ENCODE measurements around the gene CWC22. TPM values are rescaled to one million over a fixed set of nuclear protein-coding genes. Genes with fewer than 3 reads are reported as not detected.
A peak's percentile ranks its signal among the peaks of the same experiment; 100 is the strongest.

CWC22 gene
- total RNA-seq, 2 experiments from 2014 or later: 21.1 to 23.6 TPM

GRCh38 chr2:179999000-179999399 lies 8.1 kb downstream of the CWC22 start:
- Mint-ChIP-seq H3K4me1 (ENCODE audit: low read depth) (peaks cover 59% of the 10 kb centered on the region), H3K27ac (no peak overlapping the region), H3K9me3 (no peaks in the 10 kb centered on the region), H3K27me3 (no peaks in the 10 kb centered on the region), H3K36me3 (peaks cover 15% of the 10 kb centered on the region), H3K4me3 (no peak overlapping the region)
- intact Hi-C loops (cut with micrococcal nuclease): no loop called here
- no peak for DNase-seq
- CTCF ChIA-PET: no interaction called here
- POLR2A ChIA-PET: no interaction called here

- DNase-seq: peak; percentile 31
- Mint-ChIP-seq H3K9me3 (no peaks in the 10 kb centered on the region), H3K27me3 (no peaks in the 10 kb centered on the region), H3K27ac (no peak overlapping the region), H3K36me3 (peaks cover 20% of the 10 kb centered on the region), H3K4me1 (ENCODE audit: low read depth) (peaks cover 47% of the 10 kb centered on the region), H3K4me3 (no peak overlapping the region)
- ChIA-PET CTCF (no interaction called here), POLR2A (no interaction called here)
- intact Hi-C loops (cut with micrococcal nuclease): no loop called here
Measured at GRCh38 chr2:179995741-179996515, 11.2 kb downstream of the CWC22 start.

- Mint-ChIP-seq H3K27me3 (no peaks in the 10 kb centered on the region), H3K36me3 (peaks cover 34% of the 10 kb centered on the region), H3K4me1 (ENCODE audit: low read depth) (peaks cover 33% of the 10 kb centered on the region), H3K27ac (peak overlapping the region; percentile 65), H3K9me3 (no peaks in the 10 kb centered on the region), H3K4me3 (no peak overlapping the region)
- DNase-seq: peak; percentile 18
- ChIA-PET POLR2A (no interaction called here), CTCF (no interaction called here)
- intact Hi-C loops (cut with micrococcal nuclease): no loop called here
Measured at GRCh38 chr2:179991344-179991743, 15.8 kb downstream of the CWC22 start.

GRCh38 chr2:179990676-179991317 lies 16.3 kb downstream of the CWC22 start:
- DNase-seq: no peak
- H3K4me1 Mint-ChIP-seq (ENCODE audit: low read depth): peaks cover 30% of the 10 kb centered on the region
- no peak overlapping the region for H3K4me3 Mint-ChIP-seq
- no peaks in the 10 kb centered on the region for H3K9me3 Mint-ChIP-seq
- intact Hi-C loops (cut with micrococcal nuclease): no loop called here
- H3K27me3 Mint-ChIP-seq: no peaks in the 10 kb centered on the region
- peaks cover 37% of the 10 kb centered on the region for H3K36me3 Mint-ChIP-seq
- ChIA-PET CTCF (no interaction called here), POLR2A (no interaction called here)
- H3K27ac Mint-ChIP-seq: peak overlapping the region; percentile 65

GRCh38 chr2:179987916-179988315 lies 19.2 kb downstream of the CWC22 start:
- Mint-ChIP-seq H3K4me3 (no peak overlapping the region), H3K36me3 (peaks cover 59% of the 10 kb centered on the region), H3K27me3 (no peaks in the 10 kb centered on the region), H3K27ac (no peak overlapping the region), H3K9me3 (no peaks in the 10 kb centered on the region), H3K4me1 (ENCODE audit: low read depth) (peaks cover 22% of the 10 kb centered on the region)
- DNase-seq: no peak
- ChIA-PET POLR2A (no interaction called here), CTCF (no interaction called here)
- intact Hi-C loops (cut with micrococcal nuclease): no loop called here

GRCh38 chr2:179985163-179985820 lies 21.8 kb downstream of the CWC22 start:
- intact Hi-C loops (cut with micrococcal nuclease): no loop called here
- Mint-ChIP-seq H3K27me3 (no peaks in the 10 kb centered on the region), H3K4me3 (no peak overlapping the region), H3K4me1 (ENCODE audit: low read depth) (peaks cover 3% of the 10 kb centered on the region), H3K36me3 (peaks cover 61% of the 10 kb centered on the region), H3K27ac (no peak overlapping the region), H3K9me3 (no peaks in the 10 kb centered on the region)
- ChIA-PET POLR2A (no interaction called here), CTCF (interaction anchor here (1.1 kb wide), 1 partner anchor 138 kb away, joined by 3 read pairs; no protein-coding TSS in a partner anchor)
- no peak for DNase-seq

- Mint-ChIP-seq H3K9me3 (no peaks in the 10 kb centered on the region), H3K27me3 (no peaks in the 10 kb centered on the region), H3K4me1 (ENCODE audit: low read depth) (peaks cover 2% of the 10 kb centered on the region), H3K36me3 (peaks cover 66% of the 10 kb centered on the region), H3K27ac (no peak overlapping the region), H3K4me3 (no peak overlapping the region)
- intact Hi-C loops (cut with micrococcal nuclease): no loop called here
- CTCF ChIA-PET: no interaction called here
- POLR2A ChIA-PET: no interaction called here
- DNase-seq: no peak
Measured at GRCh38 chr2:179983250-179983932, 23.7 kb downstream of the CWC22 start.

GRCh38 chr2:179981085-179981484 lies 26.0 kb downstream of the CWC22 start:
- intact Hi-C loops (cut with micrococcal nuclease): no loop called here
- no peaks in the 10 kb centered on the region for H3K27me3 Mint-ChIP-seq
- DNase-seq: no peak
- H3K36me3 Mint-ChIP-seq: peaks cover 65% of the 10 kb centered on the region
- CTCF ChIA-PET: no interaction called here
- H3K4me1 Mint-ChIP-seq (ENCODE audit: low read depth): peaks cover 2% of the 10 kb centered on the region
- H3K27ac Mint-ChIP-seq: no peak overlapping the region
- H3K9me3 Mint-ChIP-seq: no peaks in the 10 kb centered on the region
- POLR2A ChIA-PET: no interaction called here
- no peak overlapping the region for H3K4me3 Mint-ChIP-seq

GRCh38 chr2:179974761-179975160 lies 32.3 kb downstream of the CWC22 start:
- ChIA-PET CTCF (interaction anchor here (0.5 kb wide), 1 partner anchor 1179 kb away, joined by 5 read pairs; no protein-coding TSS in a partner anchor), POLR2A (no interaction called here)
- H3K4me3 Mint-ChIP-seq: no peak overlapping the region
- H3K27me3 Mint-ChIP-seq: no peaks in the 10 kb centered on the region
- H3K4me1 Mint-ChIP-seq (ENCODE audit: low read depth): no peaks in the 10 kb centered on the region
- no peak overlapping the region for H3K27ac Mint-ChIP-seq
- intact Hi-C loops (cut with micrococcal nuclease): no loop called here
- H3K9me3 Mint-ChIP-seq: no peaks in the 10 kb centered on the region
- peaks cover 40% of the 10 kb centered on the region for H3K36me3 Mint-ChIP-seq
- DNase-seq: no peak

GRCh38 chr2:179966778-179967394 lies 40.2 kb downstream of the CWC22 start:
- intact Hi-C loops (cut with micrococcal nuclease): no loop called here
- ChIA-PET CTCF (no interaction called here), POLR2A (no interaction called here)
- no peak overlapping the region for H3K27ac Mint-ChIP-seq
- peaks cover 48% of the 10 kb centered on the region for H3K36me3 Mint-ChIP-seq
- no peak overlapping the region for H3K4me3 Mint-ChIP-seq
- peaks cover 6% of the 10 kb centered on the region for H3K4me1 Mint-ChIP-seq (ENCODE audit: low read depth)
- H3K27me3 Mint-ChIP-seq: no peaks in the 10 kb centered on the region
- H3K9me3 Mint-ChIP-seq: no peaks in the 10 kb centered on the region
- DNase-seq: no peak

GRCh38 chr2:179965291-179966258 lies 41.5 kb downstream of the CWC22 start:
- ChIA-PET POLR2A (no interaction called here), CTCF (no interaction called here)
- no peaks in the 10 kb centered on the region for H3K27me3 Mint-ChIP-seq
- DNase-seq: no peak
- peak overlapping the region; percentile 1 for H3K27ac Mint-ChIP-seq
- no peaks in the 10 kb centered on the region for H3K9me3 Mint-ChIP-seq
- H3K4me3 Mint-ChIP-seq: no peak overlapping the region
- H3K4me1 Mint-ChIP-seq (ENCODE audit: low read depth): peaks cover 6% of the 10 kb centered on the region
- peaks cover 47% of the 10 kb centered on the region for H3K36me3 Mint-ChIP-seq
- intact Hi-C loops (cut with micrococcal nuclease): no loop called here
